Central memory CD8-positive, alpha-beta T cell (primary cell): ENCODE measurements around the gene GCFC2.
A peak's percentile ranks its signal among the peaks of the same experiment; 100 is the strongest.
"Not testable (repeated sequence)": the region's sequence is repeated elsewhere in the genome, so short reads cannot be mapped to it uniquely, and the experiment has no call there.

ENCODE experiments used
- ATAC-seq: fragments of 150-1000 bp; cut with Tn5 transposase; replicated peaks from 2 replicates; pipeline ENCODE4 v1.10.0; 2022; ENCODE audit warnings: mild to moderate bottlenecking, moderate FRiP score, moderate number of reproducible peaks; ENCODE audit not compliant: poor library complexity, severe bottlenecking; ENCODE audit errors: extremely low read depth
- DNase-seq, 2 donors: peaks; one replicate each; pipeline ENCODE4 v3.0.0; 2021; ENCODE audit warnings: low spot score in 2 of 2
- H3K27ac Mint-ChIP-seq: one replicate; pipeline ENCODE4 v1.8.0; 2022; ENCODE audit warnings: low read depth, mild to moderate bottlenecking, moderate library complexity, mixed read lengths
- H3K27me3 Mint-ChIP-seq: one replicate; pipeline ENCODE4 v1.8.0; 2022; ENCODE audit warnings: mixed read lengths
- H3K36me3 Mint-ChIP-seq: one replicate; pipeline ENCODE4 v1.8.0; 2022; ENCODE audit warnings: mild to moderate bottlenecking, moderate library complexity, mixed read lengths; ENCODE audit not compliant: insufficient read depth
- H3K4me1 Mint-ChIP-seq: one replicate; pipeline ENCODE4 v1.8.0; 2022; ENCODE audit warnings: mixed read lengths
- H3K4me3 Mint-ChIP-seq: one replicate; pipeline ENCODE4 v1.8.0; 2022; ENCODE audit warnings: mild to moderate bottlenecking, moderate library complexity, mixed read lengths
- H3K9me3 Mint-ChIP-seq: one replicate; pipeline ENCODE4 v1.8.0; 2022; ENCODE audit warnings: mixed read lengths

Gene GCFC2

DNA sequence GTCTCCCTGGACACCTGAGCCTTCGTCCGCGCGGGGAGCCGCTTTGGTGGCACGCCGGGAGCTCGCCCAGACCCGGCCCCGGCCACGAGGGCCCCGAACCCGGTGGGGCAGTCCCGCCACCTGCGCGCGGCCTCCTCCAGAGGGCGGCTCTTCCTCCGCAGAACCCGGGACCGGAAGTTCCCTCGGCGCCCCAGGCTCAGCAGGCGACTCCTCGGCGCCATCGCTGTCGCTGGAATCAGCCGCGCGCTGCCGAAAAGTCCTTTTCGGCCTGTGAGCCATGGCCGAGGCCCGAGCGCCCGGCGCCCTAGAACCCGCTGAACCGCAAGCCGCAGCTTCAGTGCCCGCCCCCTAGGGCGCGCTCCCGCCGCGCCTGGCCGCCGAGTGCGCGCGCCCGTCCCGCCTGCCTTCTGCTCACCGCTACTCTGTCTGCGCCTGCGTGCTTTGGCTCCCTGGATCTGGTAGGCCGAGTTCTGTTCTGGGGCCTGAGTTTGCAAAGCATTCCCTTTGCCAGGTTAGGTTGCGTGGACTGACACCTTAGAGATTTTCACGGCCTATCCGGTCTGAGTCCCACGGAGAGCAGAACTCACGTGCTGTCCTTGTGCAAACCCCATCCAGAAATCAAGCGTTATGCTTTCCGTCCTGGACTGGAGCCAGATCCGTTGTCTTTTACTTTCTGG is at the start of gene GCFC2:
GCFC2 (minus strand) TSS at position 339 of the 677 bp plus-strand sequence; CDS start at position 279, 60 bp downstream.
- peak within 1 kb of the TSS; percentile 95 for H3K27ac Mint-ChIP-seq
- DNase-seq = peak; percentile 68
- H3K4me1 Mint-ChIP-seq = peaks cover 18% of the 10 kb centered on the region
- peaks cover 10% of the 10 kb centered on the region for H3K27me3 Mint-ChIP-seq
- no peaks in the 10 kb centered on the region for H3K9me3 Mint-ChIP-seq
- peak within 1 kb of the TSS; percentile 88 for H3K4me3 Mint-ChIP-seq
- peak; percentile 80 for ATAC-seq
- peaks cover 9% of the 10 kb centered on the region for H3K36me3 Mint-ChIP-seq

DNA sequence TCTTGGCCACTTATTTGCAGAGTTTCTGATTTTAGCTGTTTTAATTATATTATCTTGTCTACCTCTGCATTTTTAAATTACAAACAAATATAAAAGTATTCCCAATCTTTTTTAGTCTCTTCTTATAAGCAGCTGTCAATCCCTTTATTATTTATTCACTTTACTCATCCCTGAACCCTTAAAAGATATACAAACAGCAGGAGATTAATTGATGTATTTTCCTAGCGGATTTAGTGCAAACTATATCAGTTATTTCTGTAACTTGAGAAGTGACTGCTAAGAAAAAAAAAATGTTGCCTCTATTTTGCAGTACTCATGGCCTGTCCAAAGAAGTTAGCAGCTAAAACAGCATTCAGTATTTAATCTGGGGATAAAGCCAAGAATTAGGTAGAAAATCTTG is 42.1 kb upstream of the GCFC2 start:
- Mint-ChIP-seq H3K9me3 (peaks cover under 1% of the 10 kb centered on the region), H3K27ac (no peak overlapping the region), H3K4me3 (no peak overlapping the region), H3K36me3 (no peaks in the 10 kb centered on the region), H3K4me1 (no peaks in the 10 kb centered on the region), H3K27me3 (peaks cover 51% of the 10 kb centered on the region)
- DNase-seq (no peak), ATAC-seq (no peak)

DNA sequence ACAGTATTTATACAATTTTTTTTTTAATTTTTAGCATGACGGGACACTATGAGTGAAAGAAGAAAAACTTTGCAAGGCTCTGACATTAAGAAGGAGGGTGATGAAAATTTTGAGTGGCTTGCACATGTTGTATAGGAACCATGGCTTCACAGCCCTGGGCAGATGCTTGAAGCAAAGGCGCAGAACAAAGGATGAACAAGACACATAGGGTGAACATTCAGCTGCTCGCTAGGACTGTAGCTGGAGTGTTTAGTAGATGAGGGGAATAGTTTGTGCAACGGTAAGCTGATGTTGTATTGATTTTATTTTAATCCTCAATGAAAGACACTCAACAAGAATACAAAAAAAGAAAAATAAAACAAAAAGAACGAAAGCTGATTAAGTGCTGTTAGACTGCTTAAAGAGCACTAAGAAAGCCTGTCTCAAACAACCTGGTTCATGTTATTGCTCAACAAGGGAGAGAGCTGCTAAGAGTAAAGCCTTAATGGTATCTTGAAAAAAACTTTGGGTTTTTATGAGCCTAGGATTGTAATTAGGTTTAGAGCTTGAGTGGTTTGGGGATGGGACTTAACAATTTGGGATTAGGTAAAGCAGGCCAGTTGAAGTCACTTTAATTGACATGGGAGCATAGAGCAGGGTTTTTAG is 41.2 kb upstream of the GCFC2 start:
- H3K36me3 Mint-ChIP-seq = peaks cover 2% of the 10 kb centered on the region
- H3K27me3 Mint-ChIP-seq = peaks cover 42% of the 10 kb centered on the region
- H3K4me3 Mint-ChIP-seq = no peak overlapping the region
- no peak overlapping the region for H3K27ac Mint-ChIP-seq
- no peak for ATAC-seq
- H3K9me3 Mint-ChIP-seq = no peaks in the 10 kb centered on the region
- H3K4me1 Mint-ChIP-seq = no peaks in the 10 kb centered on the region
- DNase-seq = no peak

DNA sequence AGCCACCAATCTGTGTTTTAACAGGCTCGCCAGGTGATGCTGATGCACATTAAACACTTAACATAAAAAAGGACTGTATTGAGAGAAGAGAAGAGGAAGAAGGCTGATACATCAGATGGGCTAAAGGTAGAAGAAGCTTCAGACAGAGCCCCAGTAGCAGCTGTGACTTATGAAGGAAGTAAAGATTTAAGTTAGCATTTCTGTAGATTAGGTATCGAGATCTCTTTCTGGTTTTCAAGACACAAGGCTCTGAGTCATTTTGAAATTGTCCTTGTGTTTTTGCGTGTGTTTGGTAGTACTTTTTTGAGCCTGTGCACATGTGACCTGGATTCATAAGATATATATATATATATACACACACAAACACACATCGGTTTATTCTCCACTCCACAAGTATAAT is 40.6 kb upstream of the GCFC2 start:
- Mint-ChIP-seq H3K9me3 (no peaks in the 10 kb centered on the region), H3K4me3 (no peak overlapping the region), H3K36me3 (peaks cover 2% of the 10 kb centered on the region), H3K27me3 (peaks cover 39% of the 10 kb centered on the region), H3K4me1 (no peaks in the 10 kb centered on the region), H3K27ac (no peak overlapping the region)
- ATAC-seq (no peak), DNase-seq (no peak)

GRCh38 chr2:75737961-75738360 is 27.2 kb upstream of the GCFC2 start:
- H3K4me1 Mint-ChIP-seq = no peaks in the 10 kb centered on the region
- peaks cover 3% of the 10 kb centered on the region for H3K9me3 Mint-ChIP-seq
- ATAC-seq = no peak
- H3K27ac Mint-ChIP-seq = no peak overlapping the region
- H3K27me3 Mint-ChIP-seq = peaks cover 61% of the 10 kb centered on the region
- DNase-seq = no peak
- H3K4me3 Mint-ChIP-seq = no peak overlapping the region
- no peaks in the 10 kb centered on the region for H3K36me3 Mint-ChIP-seq

DNA sequence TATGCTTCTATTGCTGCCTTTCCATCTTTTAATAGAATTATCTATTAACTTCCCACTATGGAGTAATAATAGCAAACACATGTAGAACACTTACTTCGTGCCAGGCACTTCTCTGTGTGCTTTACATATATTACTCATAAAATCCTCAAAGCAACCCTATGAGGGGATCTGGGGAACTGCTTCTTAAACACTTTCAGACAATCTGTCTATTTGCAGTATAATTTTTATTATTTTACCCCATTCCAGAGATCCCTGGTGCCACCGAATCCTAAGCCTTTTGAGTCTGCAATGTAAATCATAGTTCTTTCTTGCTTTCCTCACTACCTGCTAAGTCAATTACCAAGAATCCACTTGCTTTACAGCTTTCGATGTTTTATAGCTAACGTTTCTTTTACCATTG is 25.6 kb upstream of the GCFC2 start:
- Mint-ChIP-seq H3K4me3 (no peak overlapping the region), H3K27me3 (peaks cover 72% of the 10 kb centered on the region)

DNA sequence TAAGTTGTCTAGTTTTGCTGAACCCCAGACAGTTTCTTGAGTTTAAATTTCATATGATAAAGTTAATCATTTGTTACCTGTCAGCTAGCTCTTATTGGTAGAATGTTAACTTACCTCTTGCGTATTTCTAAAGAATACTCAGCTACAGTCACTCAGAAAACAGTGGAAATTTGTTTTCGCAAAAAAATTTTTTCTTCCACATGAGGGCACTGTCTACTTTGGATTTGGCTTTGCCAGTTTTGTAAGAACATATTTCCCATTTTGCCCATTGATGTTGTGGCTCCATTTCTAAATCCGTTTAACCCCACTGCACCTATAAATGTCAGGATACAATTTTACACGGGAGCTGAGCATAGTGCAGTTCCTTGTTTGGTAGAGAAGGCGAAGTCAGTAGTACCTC is 19.1 kb upstream of the GCFC2 start:
- Mint-ChIP-seq H3K27ac (no peak overlapping the region), H3K36me3 (no peaks in the 10 kb centered on the region), H3K9me3 (no peaks in the 10 kb centered on the region), H3K4me1 (no peaks in the 10 kb centered on the region), H3K4me3 (no peak overlapping the region), H3K27me3 (peaks cover 45% of the 10 kb centered on the region)
- ATAC-seq = no peak
- no peak for DNase-seq

More for the DNA sequence above, 25.6 kb upstream of the GCFC2 start:
- no peak overlapping the region for H3K27ac Mint-ChIP-seq
- H3K36me3 Mint-ChIP-seq = no peaks in the 10 kb centered on the region
- ATAC-seq (no peak), DNase-seq (no peak)
- H3K9me3 Mint-ChIP-seq = no peaks in the 10 kb centered on the region
- no peaks in the 10 kb centered on the region for H3K4me1 Mint-ChIP-seq

DNA sequence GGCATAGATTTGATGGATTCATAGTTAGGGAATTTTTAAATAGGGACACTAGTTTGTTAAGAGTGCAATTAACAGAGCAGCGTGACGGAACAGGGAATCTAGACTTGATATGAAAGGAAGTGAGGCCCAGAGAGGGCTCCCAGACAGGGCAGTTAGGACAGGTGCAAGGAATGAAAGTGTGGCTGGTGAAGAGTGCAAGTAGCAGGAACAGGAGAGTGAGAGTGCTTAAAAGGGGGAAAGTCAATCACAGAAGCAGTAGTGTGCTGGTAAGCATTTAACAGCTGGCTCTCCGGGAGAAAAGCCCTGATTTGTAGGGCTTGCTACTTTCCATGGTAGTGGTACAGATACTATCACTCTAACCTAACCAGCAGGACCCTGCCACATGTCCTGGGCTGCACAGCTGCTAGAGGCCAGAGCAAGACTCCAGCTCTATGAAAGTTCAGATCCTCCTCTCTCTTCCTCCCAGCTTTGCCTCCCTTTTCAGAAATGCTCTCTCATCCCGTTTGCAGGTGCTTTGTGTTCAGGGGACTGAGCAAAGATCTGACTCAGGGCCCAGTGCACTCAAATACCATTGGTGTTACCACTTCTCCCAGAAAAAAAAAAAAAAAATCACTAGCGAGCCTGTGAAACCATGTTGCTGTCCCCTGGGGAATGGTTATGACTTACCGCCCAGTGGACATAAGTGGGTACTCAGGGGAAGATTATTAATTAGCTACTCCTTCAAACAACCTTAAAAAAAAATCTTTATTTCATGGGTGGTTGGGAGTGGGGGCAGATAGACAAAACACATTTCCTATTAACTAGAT is 18.1 kb upstream of the GCFC2 start:
- Mint-ChIP-seq H3K4me3 (no peak overlapping the region), H3K9me3 (no peaks in the 10 kb centered on the region), H3K4me1 (no peaks in the 10 kb centered on the region), H3K27ac (no peak overlapping the region), H3K36me3 (no peaks in the 10 kb centered on the region), H3K27me3 (peaks cover 49% of the 10 kb centered on the region)
- DNase-seq (no peak), ATAC-seq (no peak)

GRCh38 chr2:75722687-75723086 is 12.0 kb upstream of the GCFC2 start:
- peaks cover 72% of the 10 kb centered on the region for H3K27me3 Mint-ChIP-seq
- ATAC-seq (no peak), DNase-seq (no peak)
- H3K36me3 Mint-ChIP-seq = no peaks in the 10 kb centered on the region
- H3K4me1 Mint-ChIP-seq = no peaks in the 10 kb centered on the region
- no peaks in the 10 kb centered on the region for H3K9me3 Mint-ChIP-seq
- no peak overlapping the region for H3K27ac Mint-ChIP-seq
- H3K4me3 Mint-ChIP-seq = no peak overlapping the region

- Mint-ChIP-seq H3K4me1 (no peaks in the 10 kb centered on the region), H3K9me3 (no peaks in the 10 kb centered on the region), H3K27ac (no peak overlapping the region), H3K27me3 (peaks cover 65% of the 10 kb centered on the region), H3K4me3 (no peak overlapping the region), H3K36me3 (peaks cover 2% of the 10 kb centered on the region)
- ATAC-seq (no peak), DNase-seq (no peak)
Measured at GRCh38 chr2:75720525-75720924, 9.8 kb upstream of the GCFC2 start.

- H3K27me3 Mint-ChIP-seq = peaks cover 73% of the 10 kb centered on the region
- ATAC-seq = no peak
- H3K27ac Mint-ChIP-seq = no peak overlapping the region
- DNase-seq = no peak
- no peaks in the 10 kb centered on the region for H3K4me1 Mint-ChIP-seq
- no peak overlapping the region for H3K4me3 Mint-ChIP-seq
- peaks cover 2% of the 10 kb centered on the region for H3K36me3 Mint-ChIP-seq
- no peaks in the 10 kb centered on the region for H3K9me3 Mint-ChIP-seq
Measured at GRCh38 chr2:75719616-75720015, 8.9 kb upstream of the GCFC2 start.

GRCh38 chr2:75716406-75716805 is 5.7 kb upstream of the GCFC2 start:
- H3K27ac Mint-ChIP-seq = no peak overlapping the region

DNA sequence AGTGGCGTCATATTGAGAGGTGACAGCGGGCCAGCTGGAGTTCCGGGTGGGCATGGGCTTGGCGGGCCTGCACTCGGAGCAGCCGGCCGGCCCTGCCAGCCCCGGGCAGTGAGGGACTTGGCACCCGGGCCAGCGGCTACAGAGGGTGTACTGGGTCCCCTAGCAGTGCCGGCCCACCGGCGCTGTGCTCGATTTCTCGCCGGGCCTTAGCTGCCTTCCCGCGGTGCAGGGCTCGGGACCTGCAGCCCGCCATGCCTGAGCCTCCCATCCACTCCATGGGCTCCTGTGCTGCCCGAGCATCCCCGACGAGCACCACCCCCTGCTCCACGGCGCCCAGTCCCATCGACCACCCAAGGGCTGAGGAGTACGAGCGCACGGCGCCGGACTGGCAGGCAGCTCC is 875 bp upstream of the GCFC2 start:
- not testable (repeated sequence) for H3K27ac Mint-ChIP-seq, ATAC-seq, H3K9me3 Mint-ChIP-seq, H3K36me3 Mint-ChIP-seq, DNase-seq
- Mint-ChIP-seq H3K4me1 (peaks cover 18% of the 10 kb centered on the region), H3K4me3 (peak overlapping the region; percentile 88), H3K27me3 (peaks cover 14% of the 10 kb centered on the region)

More at GRCh38 chr2:75716406-75716805, 5.7 kb upstream of the GCFC2 start:
- DNase-seq (no peak), ATAC-seq (no peak)
- Mint-ChIP-seq H3K27me3 (peaks cover 44% of the 10 kb centered on the region), H3K4me1 (no peaks in the 10 kb centered on the region), H3K9me3 (no peaks in the 10 kb centered on the region), H3K36me3 (peaks cover 2% of the 10 kb centered on the region), H3K4me3 (no peak overlapping the region)
